ENCODE data around the gene ALAD.
"Not testable (repeated sequence)": the region's sequence is repeated elsewhere in the genome, so short reads cannot be mapped to it uniquely, and the experiment has no call there.

DNA sequence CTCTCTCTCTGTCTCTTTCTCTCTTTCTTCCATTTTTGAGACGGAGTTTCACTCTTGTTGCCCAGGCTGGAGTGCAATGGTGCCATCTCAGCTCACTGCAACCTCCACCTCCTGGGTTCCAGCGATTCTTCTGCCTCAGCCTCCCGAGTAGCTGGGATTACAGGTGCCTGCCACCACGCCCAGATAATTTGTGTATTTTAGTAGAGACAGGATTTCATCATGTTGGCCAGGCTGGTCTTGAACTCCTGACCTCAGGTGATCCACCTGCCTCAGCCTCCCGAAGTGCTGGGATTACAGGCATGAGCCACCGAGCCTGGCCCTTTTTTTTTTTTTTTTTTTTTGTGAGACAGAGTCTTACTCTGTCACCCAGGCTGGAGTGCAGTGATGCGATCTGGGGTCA, 19.6 kb downstream of the ALAD start:
- not testable (repeated sequence) for TF ChIP-seq TCF7L2 (IDR thresholded peaks at IDR 0.05; ENCODE audit: low read depth, low read length); POLR2AphosphoS5 (IDR thresholded peaks at IDR 0.05; ENCODE audit: low read depth, low read length); SIN3A (IDR thresholded peaks at IDR 0.05; ENCODE audit: borderline replicate concordance, insufficient read depth, low read depth, low read length)
- TF ChIP-seq, protein P1, sequence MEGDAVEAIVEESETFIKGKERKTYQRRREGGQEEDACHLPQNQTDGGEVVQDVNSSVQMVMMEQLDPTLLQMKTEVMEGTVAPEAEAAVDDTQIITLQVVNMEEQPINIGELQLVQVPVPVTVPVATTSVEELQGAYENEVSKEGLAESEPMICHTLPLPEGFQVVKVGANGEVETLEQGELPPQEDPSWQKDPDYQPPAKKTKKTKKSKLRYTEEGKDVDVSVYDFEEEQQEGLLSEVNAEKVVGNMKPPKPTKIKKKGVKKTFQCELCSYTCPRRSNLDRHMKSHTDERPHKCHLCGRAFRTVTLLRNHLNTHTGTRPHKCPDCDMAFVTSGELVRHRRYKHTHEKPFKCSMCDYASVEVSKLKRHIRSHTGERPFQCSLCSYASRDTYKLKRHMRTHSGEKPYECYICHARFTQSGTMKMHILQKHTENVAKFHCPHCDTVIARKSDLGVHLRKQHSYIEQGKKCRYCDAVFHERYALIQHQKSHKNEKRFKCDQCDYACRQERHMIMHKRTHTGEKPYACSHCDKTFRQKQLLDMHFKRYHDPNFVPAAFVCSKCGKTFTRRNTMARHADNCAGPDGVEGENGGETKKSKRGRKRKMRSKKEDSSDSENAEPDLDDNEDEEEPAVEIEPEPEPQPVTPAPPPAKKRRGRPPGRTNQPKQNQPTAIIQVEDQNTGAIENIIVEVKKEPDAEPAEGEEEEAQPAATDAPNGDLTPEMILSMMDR (IDR thresholded peaks at IDR 0.05) = not testable (repeated sequence)

All from Panc1 (cell line).